ENCODE results near the gene DCAF8.

Gene DCAF8

GRCh38 chr1:160227561-160227960 is 34.8 kb downstream of the DCAF8 start:
- no peak for DNase-seq (ENCODE audit: low read depth in 2 of 2)
- H3K4me3 ChIP-seq (replicated peaks in 1 of 2; ENCODE audit: low read depth in 2 of 2, low read length in 2 of 2), result no peak overlapping the region
- TF ChIP-seq CTCF (IDR thresholded peaks at IDR 0.05; ENCODE audit: low read depth, low read length), result no peak

GRCh38 chr1:160227034-160227433 is 35.3 kb downstream of the DCAF8 start:
- no peak overlapping the region for H3K4me3 ChIP-seq (replicated peaks in 1 of 2; ENCODE audit: low read depth in 2 of 2, low read length in 2 of 2)
- no peak for TF ChIP-seq CTCF (IDR thresholded peaks at IDR 0.05; ENCODE audit: low read depth, low read length)
- DNase-seq (ENCODE audit: low read depth in 2 of 2), result no peak

GRCh38 chr1:160226623-160227022 is 35.7 kb downstream of the DCAF8 start:
- no peak overlapping the region for H3K4me3 ChIP-seq (replicated peaks in 1 of 2; ENCODE audit: low read depth in 2 of 2, low read length in 2 of 2)
- TF ChIP-seq CTCF (IDR thresholded peaks at IDR 0.05; ENCODE audit: low read depth, low read length), result no peak
- no peak for DNase-seq (ENCODE audit: low read depth in 2 of 2)

GRCh38 chr1:160225345-160225744 is 37.0 kb downstream of the DCAF8 start:
- H3K4me3 ChIP-seq (replicated peaks in 1 of 2; ENCODE audit: low read depth in 2 of 2, low read length in 2 of 2), result no peak overlapping the region
- DNase-seq (ENCODE audit: low read depth in 2 of 2), result no peak
- no peak for TF ChIP-seq CTCF (IDR thresholded peaks at IDR 0.05; ENCODE audit: low read depth, low read length)

- no peak for TF ChIP-seq CTCF (IDR thresholded peaks at IDR 0.05; ENCODE audit: low read depth, low read length)
- H3K4me3 ChIP-seq (replicated peaks in 1 of 2; ENCODE audit: low read depth in 2 of 2, low read length in 2 of 2), result no peak overlapping the region
- DNase-seq (ENCODE audit: low read depth in 2 of 2), result no peak
Measured at GRCh38 chr1:160224606-160225005, 37.7 kb downstream of the DCAF8 start.

- DNase-seq (ENCODE audit: low read depth in 2 of 2), result no peak
- TF ChIP-seq CTCF (IDR thresholded peaks at IDR 0.05; ENCODE audit: low read depth, low read length), result no peak
- H3K4me3 ChIP-seq (replicated peaks in 1 of 2; ENCODE audit: low read depth in 2 of 2, low read length in 2 of 2), result no peak overlapping the region
Measured at GRCh38 chr1:160222546-160222945, 39.8 kb downstream of the DCAF8 start.

GRCh38 chr1:160221089-160221488 is 41.3 kb downstream of the DCAF8 start:
- H3K4me3 ChIP-seq (replicated peaks in 1 of 2; ENCODE audit: low read depth in 2 of 2, low read length in 2 of 2), result no peak overlapping the region
- peak in 1 of 2 donors; percentile 29 for DNase-seq (ENCODE audit: low read depth in 2 of 2)
- TF ChIP-seq CTCF (IDR thresholded peaks at IDR 0.05; ENCODE audit: low read depth, low read length), result no peak

Measured in cardiac fibroblast (primary cell).